ENCODE results near the gene TIGD6. TPM values are rescaled to one million over a fixed set of nuclear protein-coding genes. Genes with fewer than 3 reads are reported as not detected.

The TIGD6 gene
- total and polyA plus RNA-seq, 9 of the 15 experiments (the other 6 are each of a cell fraction or from before 2014, with no cell fraction given): 1.8 to 6.3 (median 3.9) TPM

GRCh38 chr5:149981206-149981605, 19.2 kb downstream of the TIGD6 start:
- Histone ChIP-seq H3K27ac (ENCODE audit: extremely low read depth, low read depth, low read length) (no peak overlapping the region), H3K4me2 (ENCODE audit: insufficient read depth, low read length) (no peak overlapping the region), H3K79me2 (ENCODE audit: control insufficient read depth, insufficient read depth, low read length) (no peaks in the 10 kb centered on the region), H3K9me1 (ENCODE audit: control insufficient read depth, insufficient read depth, low read length) (no peaks in the 10 kb centered on the region), H3K4me3 (no peak overlapping the region), H3K9me3 (replicated peaks; ENCODE audit: control insufficient read depth, insufficient read depth, low read depth, low read length) (no peaks in the 10 kb centered on the region), H4K20me1 (replicated peaks; ENCODE audit: control insufficient read depth, insufficient read depth, low read length) (no peaks in the 10 kb centered on the region), H3K4me1 (replicated peaks in 1 of 2; ENCODE audit: control insufficient read depth in 2 of 2, insufficient read depth in 2 of 2, low read length in 2 of 2) (no peaks in the 10 kb centered on the region), H3K36me3 (ENCODE audit: control insufficient read depth, insufficient read depth, low read length) (no peaks in the 10 kb centered on the region), H3K9ac (ENCODE audit: insufficient read depth in 1 of 2, low read depth in 2 of 2, low read length in 2 of 2) (no peak overlapping the region), H2AFZ (ENCODE audit: low read depth, low read length) (no peak overlapping the region), H3K27me3 (ENCODE audit: control insufficient read depth in 2 of 2, insufficient read depth in 2 of 2, low read length in 2 of 2) (no peaks in the 10 kb centered on the region)
- POLR2A ChIA-PET: interaction anchor here (0.7 to 1.0 kb wide), 3 partner anchors 15 to 24 kb away, joined by 3 to 4 read pairs (median 3); partner anchors contain the start of gene SLC26A2
- no TSS peak for BruUV-seq (replicated peaks)
- CTCF ChIA-PET (ENCODE audit: low intra/inter-chr PET ratio): no interaction called here
- intact Hi-C loops (cut with micrococcal nuclease) (no loop called here), in situ Hi-C loops (cut with MboI) (no loop called here)
- 38% methylated on average over 3 of the region's 3 CpGs for WGBS (ENCODE audit: insufficient coverage, low coverage, missing lambda C conversion rate)
- DNase-seq (ENCODE audit: extremely low read depth in 1 of 4, low spot score in 3 of 4) (no peak), ATAC-seq (no peak), FAIRE-seq (no peak)
- TF ChIP-seq REST (IDR thresholded peaks at IDR 0.05; ENCODE audit: borderline replicate concordance): no peak
- no peak for TF ChIP-seq REST (CRISPR knock-in tag; IDR thresholded peaks at IDR 0.05; ENCODE audit: low read depth)
